Measurements from ENCODE around the gene CLSTN1.
"Not testable (repeated sequence)": the region's sequence is repeated elsewhere in the genome, so short reads cannot be mapped to it uniquely, and the experiment has no call there.

CLSTN1 gene

GRCh38 chr1:9782897-9783296 is 40.9 kb downstream of the CLSTN1 start:
- no peaks in the 10 kb centered on the region for H3K36me3 Mint-ChIP-seq (ENCODE audit: low read depth)
- peaks cover 35% of the 10 kb centered on the region for H3K4me1 Mint-ChIP-seq (ENCODE audit: low read depth)
- no peaks in the 10 kb centered on the region for H3K9me3 Mint-ChIP-seq
- H3K27ac Mint-ChIP-seq: no peak overlapping the region
- no peak overlapping the region for H3K4me3 Mint-ChIP-seq
- no peak for DNase-seq
- H3K27me3 Mint-ChIP-seq: no peaks in the 10 kb centered on the region

GRCh38 chr1:9782116-9782751 is 41.5 kb downstream of the CLSTN1 start:
- DNase-seq: no peak
- Mint-ChIP-seq H3K36me3 (ENCODE audit: low read depth) (no peaks in the 10 kb centered on the region), H3K27ac (no peak overlapping the region), H3K27me3 (no peaks in the 10 kb centered on the region), H3K4me3 (no peak overlapping the region), H3K9me3 (no peaks in the 10 kb centered on the region), H3K4me1 (ENCODE audit: low read depth) (peaks cover 30% of the 10 kb centered on the region)

DNA sequence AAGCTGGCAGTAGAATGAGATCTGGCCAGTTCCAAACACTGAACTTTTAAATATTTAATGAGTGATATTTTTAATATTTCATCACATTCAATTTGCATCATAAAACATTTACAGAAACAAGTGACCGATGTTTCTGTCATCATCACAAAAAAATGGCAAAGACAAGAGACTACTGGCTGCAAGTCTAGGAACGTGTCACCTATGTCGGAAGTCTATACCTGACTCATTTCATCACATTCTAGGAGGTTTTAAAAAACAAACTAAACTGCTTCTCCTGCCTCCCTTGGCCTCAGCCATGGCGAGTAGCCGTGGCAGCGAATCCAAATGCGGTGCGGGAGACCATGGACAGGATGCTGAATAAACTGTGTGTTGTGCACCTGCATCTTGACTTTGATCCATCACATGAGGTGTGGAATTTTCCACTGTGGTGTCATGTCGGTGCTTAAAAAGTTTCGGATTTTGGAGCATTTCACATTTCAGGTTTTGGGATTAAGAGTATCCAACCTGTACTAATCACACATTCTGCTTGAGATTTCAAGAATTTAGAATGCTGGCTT is 43.1 kb downstream of the CLSTN1 start:
- Mint-ChIP-seq H3K9me3 (no peaks in the 10 kb centered on the region), H3K4me1 (ENCODE audit: low read depth) (peaks cover 32% of the 10 kb centered on the region), H3K36me3 (ENCODE audit: low read depth) (no peaks in the 10 kb centered on the region), H3K27ac (no peak overlapping the region), H3K4me3 (no peak overlapping the region), H3K27me3 (no peaks in the 10 kb centered on the region)
- DNase-seq: no peak

DNA sequence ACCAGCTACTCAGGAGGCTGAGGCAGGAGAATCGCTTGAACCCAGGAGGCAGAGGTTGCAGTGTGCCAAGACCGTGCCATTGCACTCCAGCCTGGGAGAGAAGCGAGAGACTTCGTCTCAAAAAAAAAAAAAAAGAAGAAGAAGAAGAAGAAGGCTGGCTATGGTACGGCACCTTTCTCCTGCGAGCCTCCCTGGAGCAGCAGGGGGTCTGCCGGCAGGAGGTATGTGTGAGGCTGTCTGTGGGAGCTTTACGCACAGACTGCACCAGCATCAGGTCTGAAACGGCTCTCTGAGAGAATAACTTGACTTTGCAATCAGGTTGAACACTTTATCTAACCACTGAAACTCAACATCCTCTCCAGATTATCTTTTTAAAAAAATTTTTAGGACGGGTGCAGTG is 44.9 kb downstream of the CLSTN1 start:
- no peak for DNase-seq
- Mint-ChIP-seq H3K27me3 (no peaks in the 10 kb centered on the region), H3K9me3 (no peaks in the 10 kb centered on the region), H3K4me1 (ENCODE audit: low read depth) (peaks cover 27% of the 10 kb centered on the region), H3K36me3 (ENCODE audit: low read depth) (no peaks in the 10 kb centered on the region), H3K27ac (no peak overlapping the region), H3K4me3 (no peak overlapping the region)

DNA sequence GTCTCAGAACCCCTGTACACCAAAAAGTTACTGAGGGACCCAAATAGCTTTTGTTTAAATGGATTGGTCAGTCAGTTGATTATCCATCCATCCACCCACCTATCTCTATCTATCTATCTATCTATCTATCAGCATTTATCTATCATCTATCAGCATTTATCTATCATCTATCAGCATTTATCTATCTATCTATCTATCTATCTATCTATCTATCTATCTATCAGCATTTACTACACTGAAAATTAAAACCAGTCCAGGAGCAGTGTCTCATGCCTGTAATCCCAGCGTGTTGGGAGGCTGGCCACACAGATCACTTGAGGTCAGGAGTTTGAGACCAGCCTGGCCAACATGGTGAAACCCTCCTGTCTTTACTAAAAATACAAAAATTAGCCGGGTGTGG is 47.1 kb downstream of the CLSTN1 start:
- Mint-ChIP-seq H3K9me3 (no peaks in the 10 kb centered on the region), H3K4me1 (ENCODE audit: low read depth) (peaks cover 30% of the 10 kb centered on the region), H3K27ac (no peak overlapping the region), H3K27me3 (no peaks in the 10 kb centered on the region), H3K36me3 (ENCODE audit: low read depth) (peaks cover 17% of the 10 kb centered on the region), H3K4me3 (no peak overlapping the region)
- no peak for DNase-seq

- peaks cover 24% of the 10 kb centered on the region for H3K36me3 Mint-ChIP-seq (ENCODE audit: low read depth)
- H3K27me3 Mint-ChIP-seq: no peaks in the 10 kb centered on the region
- H3K4me1 Mint-ChIP-seq (ENCODE audit: low read depth): peaks cover 26% of the 10 kb centered on the region
- peak overlapping the region; percentile 12 for H3K27ac Mint-ChIP-seq
- H3K9me3 Mint-ChIP-seq: no peaks in the 10 kb centered on the region
- no peak overlapping the region for H3K4me3 Mint-ChIP-seq
- no peak for DNase-seq
These were observed 48.8 kb downstream of the CLSTN1 start for GRCh38 chr1:9774712-9775679.

DNA sequence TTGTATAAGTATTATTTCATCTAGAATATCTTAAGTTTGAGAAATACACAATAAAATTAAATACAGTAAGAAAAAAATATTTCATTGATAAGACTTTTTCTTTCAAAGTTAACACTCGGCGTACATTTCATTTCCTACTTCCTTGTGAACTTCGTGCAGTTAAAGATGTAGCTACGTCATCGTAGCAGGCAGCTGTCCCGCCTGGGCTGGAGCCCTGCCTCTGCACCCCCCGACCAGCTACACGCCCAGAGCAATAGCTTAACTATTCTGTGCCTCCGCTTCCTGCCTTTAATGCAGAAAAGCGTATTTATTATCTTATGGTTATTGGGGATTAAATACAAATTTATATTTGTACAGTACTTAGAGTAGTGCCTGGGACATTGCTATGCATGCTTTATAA is 53.5 kb downstream of the CLSTN1 start:
- DNase-seq: no peak
- no peaks in the 10 kb centered on the region for H3K9me3 Mint-ChIP-seq
- H3K27ac Mint-ChIP-seq: no peak overlapping the region
- peaks cover 32% of the 10 kb centered on the region for H3K36me3 Mint-ChIP-seq (ENCODE audit: low read depth)
- no peaks in the 10 kb centered on the region for H3K27me3 Mint-ChIP-seq
- peaks cover 24% of the 10 kb centered on the region for H3K4me1 Mint-ChIP-seq (ENCODE audit: low read depth)
- H3K4me3 Mint-ChIP-seq: no peak overlapping the region

DNA sequence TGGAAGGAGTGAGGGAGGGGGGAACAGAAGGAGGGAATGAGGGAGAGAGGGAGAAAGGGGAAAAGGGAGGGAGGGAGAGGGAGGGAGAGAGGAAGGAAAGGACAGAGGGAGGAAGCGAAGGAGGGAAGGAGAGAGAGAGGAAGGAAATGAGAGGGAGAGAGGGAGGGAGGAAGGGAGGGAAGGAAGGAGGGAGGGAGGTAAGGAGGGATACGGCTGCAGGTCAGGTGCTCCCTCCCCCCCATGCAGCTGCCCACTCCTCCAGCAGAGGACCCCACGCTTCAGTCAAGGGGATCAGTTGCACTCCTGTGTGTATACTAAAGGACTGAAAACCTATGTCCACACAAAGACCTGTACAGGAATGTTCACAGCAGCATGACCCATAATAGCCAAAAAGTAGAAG is 54.8 kb downstream of the CLSTN1 start:
- Mint-ChIP-seq H3K36me3 (ENCODE audit: low read depth) (peaks cover 32% of the 10 kb centered on the region), H3K27me3 (no peaks in the 10 kb centered on the region), H3K4me3 (no peak overlapping the region), H3K4me1 (ENCODE audit: low read depth) (peaks cover 27% of the 10 kb centered on the region), H3K27ac (peak overlapping the region; percentile 44), H3K9me3 (no peaks in the 10 kb centered on the region)
- no peak for DNase-seq

- Mint-ChIP-seq H3K4me3 (no peak overlapping the region), H3K27me3 (no peaks in the 10 kb centered on the region), H3K9me3 (no peaks in the 10 kb centered on the region), H3K4me1 (ENCODE audit: low read depth) (peaks cover 26% of the 10 kb centered on the region), H3K27ac (no peak overlapping the region), H3K36me3 (ENCODE audit: low read depth) (peaks cover 33% of the 10 kb centered on the region)
- no peak for DNase-seq
These were observed 55.6 kb downstream of the CLSTN1 start for GRCh38 chr1:9767964-9768668.

DNA sequence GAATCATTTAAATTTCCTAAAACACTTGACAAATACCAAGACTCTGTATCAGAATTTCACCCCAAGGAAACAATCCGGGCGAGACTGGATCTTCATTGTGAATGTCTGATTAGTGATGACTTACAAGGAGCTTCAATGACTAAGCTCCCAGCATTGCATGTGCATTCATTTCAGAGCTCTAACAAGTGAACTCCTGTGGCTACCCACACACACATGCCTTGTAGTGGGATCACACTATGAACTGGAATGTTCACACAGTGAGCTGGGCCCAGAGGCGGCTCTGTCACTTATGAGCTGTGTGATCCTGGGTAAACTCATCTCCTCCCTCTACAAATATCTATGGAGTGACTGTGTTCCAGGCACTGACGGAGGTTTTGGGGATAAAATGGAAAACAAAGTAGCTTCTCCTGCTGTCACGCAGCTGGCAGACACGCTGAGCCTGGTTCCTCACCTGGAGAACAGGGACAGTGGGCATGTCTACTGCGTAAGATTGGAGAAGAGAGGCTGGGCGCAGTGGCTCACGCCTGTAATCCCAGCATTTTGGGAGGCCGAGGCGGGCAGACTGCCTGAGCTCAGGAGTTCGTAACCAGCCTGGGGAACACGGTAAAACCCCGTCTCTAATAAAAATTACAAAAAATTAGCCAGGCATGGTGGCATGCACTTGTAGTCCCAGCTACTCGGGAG is 56.9 kb downstream of the CLSTN1 start:
- no peaks in the 10 kb centered on the region for H3K27me3 Mint-ChIP-seq
- peaks cover 23% of the 10 kb centered on the region for H3K4me1 Mint-ChIP-seq (ENCODE audit: low read depth)
- no peak overlapping the region for H3K4me3 Mint-ChIP-seq
- DNase-seq: no peak
- H3K36me3 Mint-ChIP-seq (ENCODE audit: low read depth): peaks cover 27% of the 10 kb centered on the region
- H3K27ac Mint-ChIP-seq: peak overlapping the region; percentile 35
- H3K9me3 Mint-ChIP-seq: no peaks in the 10 kb centered on the region

DNA sequence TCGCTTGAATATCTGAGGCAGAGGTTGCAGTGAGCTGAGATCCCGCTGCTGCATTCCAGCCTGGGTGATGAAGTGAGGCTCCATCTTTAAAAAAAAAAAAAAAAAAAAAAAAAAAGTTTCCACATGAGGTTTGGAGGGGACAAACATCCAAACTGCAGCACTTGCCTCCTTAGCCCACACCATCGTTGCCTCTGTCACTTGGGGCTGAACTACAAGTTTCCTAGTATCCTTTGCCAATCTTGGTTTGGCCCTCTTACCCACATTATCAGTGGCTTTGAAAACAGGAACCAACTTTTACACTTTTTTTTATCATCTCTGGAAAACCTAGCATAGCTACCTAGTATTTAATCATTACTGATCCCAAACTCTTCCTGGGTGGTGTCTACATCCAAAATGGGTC is 59.2 kb downstream of the CLSTN1 start:
- Mint-ChIP-seq H3K4me3 (no peak overlapping the region), H3K27me3 (no peaks in the 10 kb centered on the region), H3K9me3 (no peaks in the 10 kb centered on the region), H3K4me1 (ENCODE audit: low read depth) (peaks cover 33% of the 10 kb centered on the region), H3K36me3 (ENCODE audit: low read depth) (peaks cover 22% of the 10 kb centered on the region), H3K27ac (no peak overlapping the region)
- no peak for DNase-seq

- Mint-ChIP-seq H3K4me3 (no peak overlapping the region), H3K27me3 (no peaks in the 10 kb centered on the region), H3K27ac (no peak overlapping the region), H3K9me3 (no peaks in the 10 kb centered on the region), H3K4me1 (ENCODE audit: low read depth) (peaks cover 28% of the 10 kb centered on the region), H3K36me3 (ENCODE audit: low read depth) (peaks cover 18% of the 10 kb centered on the region)
- no peak for DNase-seq
These were observed 59.9 kb downstream of the CLSTN1 start for GRCh38 chr1:9763914-9764313.

DNA sequence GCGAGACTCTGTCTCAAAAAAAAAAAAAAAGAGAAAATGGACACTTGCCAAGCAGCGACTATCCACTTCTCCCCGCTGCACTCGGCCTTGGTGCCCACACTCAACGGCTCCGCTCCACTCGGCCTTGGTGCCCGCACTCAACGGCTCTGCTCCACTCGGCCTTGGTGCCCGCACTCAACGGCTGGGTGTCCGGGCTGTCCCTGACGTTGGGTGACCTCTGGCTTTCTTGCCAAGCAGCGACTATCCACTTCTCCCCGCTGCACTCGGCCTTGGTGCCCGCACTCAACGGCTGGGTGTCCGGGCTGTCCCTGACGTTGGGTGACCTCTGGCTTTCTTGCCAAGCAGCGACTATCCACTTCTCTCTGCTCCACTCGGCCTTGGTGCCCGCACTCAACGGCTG is 61.3 kb downstream of the CLSTN1 start:
- DNase-seq, H3K27me3 Mint-ChIP-seq, H3K4me3 Mint-ChIP-seq, H3K9me3 Mint-ChIP-seq, H3K27ac Mint-ChIP-seq: not testable (repeated sequence)
- Mint-ChIP-seq H3K4me1 (ENCODE audit: low read depth) (peaks cover 28% of the 10 kb centered on the region), H3K36me3 (ENCODE audit: low read depth) (peaks cover 16% of the 10 kb centered on the region)

GRCh38 chr1:9761855-9762254 is 61.9 kb downstream of the CLSTN1 start:
- Mint-ChIP-seq H3K27ac (no peak overlapping the region), H3K27me3 (no peaks in the 10 kb centered on the region), H3K4me3 (no peak overlapping the region), H3K36me3 (ENCODE audit: low read depth) (peaks cover 16% of the 10 kb centered on the region), H3K4me1 (ENCODE audit: low read depth) (peaks cover 26% of the 10 kb centered on the region), H3K9me3 (no peaks in the 10 kb centered on the region)
- no peak for DNase-seq
